HTR-8/SVneo (cell line): ENCODE measurements around the gene HSP90AA1.
"Not testable (repeated sequence)": the region's sequence is repeated elsewhere in the genome, so short reads cannot be mapped to it uniquely, and the experiment has no call there.

Source experiments
- DNase-seq: peaks from one replicate; pipeline ENCODE4 v3.0.0; 2011; ENCODE audit warnings: low spot score, mixed read lengths; ENCODE audit not compliant: insufficient read length
- FAIRE-seq: peaks from 2 replicates; lab custom pipeline; 2011; peaks lifted over from hg19 to GRCh38; lab: Jason Lieb, UNC

Gene HSP90AA1

DNA sequence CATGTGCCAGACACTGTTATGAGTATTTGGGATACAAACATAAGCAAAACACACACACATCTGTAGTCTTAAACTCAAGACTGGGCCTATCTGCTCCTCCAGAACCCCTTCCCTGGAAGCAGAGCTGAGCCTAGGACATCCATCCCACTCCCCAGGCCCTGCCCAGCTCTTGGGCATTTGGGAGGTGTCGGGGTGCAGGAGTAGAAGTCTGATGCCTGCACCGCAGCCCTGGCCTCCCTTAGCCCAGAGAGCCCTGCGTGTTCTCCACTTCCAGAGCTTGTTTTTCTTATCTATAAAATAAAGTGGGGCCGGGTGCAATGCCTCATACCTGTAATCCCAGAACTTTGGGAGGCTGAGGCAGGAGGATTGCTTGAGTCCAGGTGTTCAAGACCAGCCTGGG, 11.7 kb downstream of the HSP90AA1 start:
- DNase-seq, result no peak
- no peak for FAIRE-seq

DNA sequence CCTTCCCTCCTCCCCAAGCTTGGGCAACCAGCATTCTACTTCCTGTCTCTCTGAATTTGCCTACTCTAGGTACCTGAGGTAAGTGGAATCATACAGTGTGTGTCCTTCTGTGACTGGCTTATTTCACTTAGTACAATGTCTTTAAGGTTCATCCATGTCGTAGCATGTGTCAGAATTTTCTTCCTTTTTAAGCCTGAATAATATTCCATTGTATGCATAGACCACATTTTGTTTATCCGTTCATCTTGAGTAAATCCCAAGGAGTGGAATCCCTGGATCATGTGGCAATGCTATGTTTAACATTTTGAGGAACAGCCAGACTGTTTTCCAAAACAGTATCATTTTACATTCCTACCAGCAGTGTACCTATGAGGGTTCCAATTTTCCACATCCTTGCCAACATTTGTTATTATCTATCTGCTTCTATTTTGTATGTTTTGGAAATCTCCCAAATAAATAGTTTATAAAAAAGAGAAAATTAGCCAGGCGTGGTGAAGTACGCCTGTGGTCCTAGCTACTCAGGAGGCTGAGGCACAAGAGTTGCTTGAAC, 12.4 kb downstream of the HSP90AA1 start:
- FAIRE-seq (no peak), DNase-seq (no peak)

DNA sequence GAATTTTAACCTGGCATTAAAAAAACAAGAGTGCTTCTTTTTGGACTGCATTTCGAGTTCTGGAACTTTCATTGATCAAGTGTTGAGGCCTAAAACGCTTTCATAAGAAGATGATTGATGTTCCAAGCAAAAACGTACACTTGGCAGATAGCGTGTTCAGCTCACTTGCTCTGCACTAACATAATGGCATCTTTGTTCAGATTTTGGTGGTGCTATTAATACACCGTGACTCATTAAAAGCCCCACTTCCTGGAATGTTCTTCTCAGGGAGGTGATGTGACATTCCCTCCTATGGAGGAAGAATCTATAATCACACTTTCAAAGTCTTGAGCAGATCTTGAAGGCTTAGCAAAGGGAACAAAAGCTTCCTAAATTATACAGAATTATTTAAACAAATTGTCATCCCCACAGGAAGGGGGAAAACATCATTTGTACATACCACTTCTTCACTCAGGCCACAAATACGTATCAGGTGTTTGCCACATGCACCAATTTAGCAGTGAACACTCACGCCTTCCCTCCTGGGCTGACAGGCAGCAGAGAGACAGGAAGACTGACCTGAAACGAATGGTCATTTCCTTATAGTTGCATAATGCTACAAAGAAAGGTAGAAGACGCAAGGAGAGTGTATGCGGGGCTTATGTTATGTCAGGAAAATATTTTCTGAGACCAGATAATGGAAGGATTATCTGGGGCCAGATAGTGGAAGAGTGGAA, 15.4 kb downstream of the HSP90AA1 start:
- DNase-seq, result no peak
- peak; percentile 13 for FAIRE-seq

DNA sequence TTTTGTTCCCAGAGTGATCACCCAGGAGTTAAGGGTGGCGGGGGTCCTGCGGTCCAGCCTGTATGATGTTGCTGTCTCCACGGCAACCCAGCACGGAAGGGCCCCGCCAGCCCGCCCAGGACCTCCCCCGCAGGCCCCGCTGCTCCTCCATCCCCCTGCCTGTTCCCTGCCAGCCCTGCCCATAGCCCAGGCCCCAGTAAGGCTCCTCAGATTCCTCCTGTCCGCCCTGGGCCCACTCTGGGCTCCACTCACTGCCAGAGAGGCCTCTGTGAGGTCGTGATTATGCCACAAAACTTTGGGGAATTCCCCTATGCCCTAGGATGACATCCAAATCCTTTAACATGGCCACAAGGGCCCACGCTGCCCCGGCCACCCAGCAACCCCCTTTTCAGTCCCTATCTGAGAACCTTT, 20.8 kb downstream of the HSP90AA1 start:
- FAIRE-seq (no peak), DNase-seq (no peak)

DNA sequence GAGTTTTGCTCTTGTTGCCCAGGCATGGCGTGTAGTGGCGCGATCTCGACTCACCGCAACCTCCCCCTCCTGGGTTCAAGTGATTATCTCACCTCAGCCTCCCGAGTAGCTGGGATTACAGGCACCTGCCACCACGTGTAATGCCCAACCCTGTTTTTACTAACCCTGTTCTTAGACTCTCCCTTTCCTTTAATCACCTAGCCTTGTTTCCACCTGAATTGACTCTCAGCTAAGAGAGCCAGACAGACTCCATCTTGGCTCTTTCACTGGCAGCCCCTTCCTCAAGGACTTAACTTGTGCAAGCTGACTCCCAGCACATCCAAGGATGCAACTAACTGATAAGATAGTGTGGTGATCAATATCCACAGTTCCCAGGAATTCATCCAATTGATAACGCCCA, 22.3 kb downstream of the HSP90AA1 start:
- not testable (repeated sequence) for FAIRE-seq, DNase-seq

DNA sequence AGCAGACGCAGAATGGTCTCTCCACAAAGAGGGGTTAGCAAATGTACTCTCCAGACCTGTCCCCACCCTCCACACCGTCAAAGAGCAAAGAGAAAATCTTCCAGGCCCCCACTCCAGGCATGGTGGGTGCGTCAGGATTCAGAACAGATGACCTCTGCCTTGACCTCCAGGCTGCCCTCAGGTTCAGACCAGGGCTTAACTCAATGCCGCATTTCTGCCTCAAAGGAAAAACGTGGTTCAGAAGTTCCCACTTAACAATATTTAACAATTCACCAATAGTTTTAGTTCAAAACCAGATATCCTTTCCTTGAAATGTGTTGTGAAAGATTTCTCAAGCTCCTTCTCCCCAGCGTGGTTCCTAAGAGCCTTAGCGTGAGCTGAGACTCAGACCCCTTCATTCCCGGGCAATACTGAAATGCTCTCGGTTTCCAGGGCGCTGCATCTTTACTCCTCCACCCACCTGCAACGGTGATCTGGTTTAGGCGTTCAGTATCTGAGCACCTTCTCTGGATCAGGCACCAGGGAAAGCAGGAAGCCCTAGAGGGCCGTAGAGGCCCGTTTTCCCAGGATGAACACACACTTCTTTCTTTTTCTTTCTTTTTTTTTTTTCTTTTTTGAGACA, 22.9 kb downstream of the HSP90AA1 start:
- no peak for DNase-seq
- no peak for FAIRE-seq

DNA sequence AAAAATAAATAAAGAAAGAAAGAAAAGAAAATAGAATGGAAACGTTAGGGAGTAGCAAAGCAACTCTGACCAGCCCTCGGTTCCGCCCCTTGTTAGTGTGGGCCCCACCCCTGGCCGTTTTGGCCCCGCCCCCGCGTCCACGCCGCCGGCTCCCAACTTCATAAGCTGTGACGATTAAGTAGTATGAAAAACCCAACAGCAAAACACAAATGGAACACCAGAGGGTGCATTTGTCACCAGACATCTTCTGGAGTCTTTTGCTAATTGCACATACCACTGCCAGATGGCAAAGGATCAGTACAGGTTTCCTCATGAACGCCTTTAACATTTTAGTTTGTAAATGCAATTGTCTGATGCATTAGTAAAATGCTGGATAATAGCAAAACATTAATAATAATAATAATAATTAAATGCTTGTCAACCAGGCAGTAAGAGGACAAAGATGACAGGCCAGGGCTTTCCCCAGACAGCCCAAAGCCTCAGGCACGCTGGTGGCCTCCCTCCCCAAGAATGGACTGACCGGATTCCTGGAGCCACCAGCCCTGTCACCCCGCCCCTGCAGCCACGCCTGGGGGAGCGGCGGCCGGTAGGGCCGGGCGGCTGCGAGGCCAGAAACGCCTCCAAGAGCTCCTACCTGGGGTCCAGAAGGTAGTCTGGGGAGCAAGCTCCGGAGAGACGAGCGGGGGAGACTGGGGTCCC, 23.6 kb downstream of the HSP90AA1 start:
- FAIRE-seq, result no peak
- DNase-seq, result peak; percentile 85

DNA sequence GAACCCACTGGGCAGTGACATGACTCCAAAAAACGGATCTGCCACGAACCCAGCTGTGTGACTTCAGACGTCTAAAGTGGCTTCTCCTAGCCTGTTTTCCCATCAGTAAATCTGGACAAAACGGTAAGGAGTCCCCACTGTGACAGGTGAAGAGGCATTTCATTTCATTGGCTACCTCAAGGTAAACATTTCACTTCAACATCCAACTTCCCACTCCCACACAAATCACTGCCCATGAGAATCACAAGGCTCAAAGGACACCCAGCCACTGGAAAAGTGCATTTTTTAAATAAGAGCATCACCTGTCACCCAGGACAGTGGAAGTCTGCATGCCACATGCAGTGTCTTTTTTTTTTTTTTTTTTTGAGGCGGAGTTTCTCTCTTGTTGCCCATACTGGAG, 27.9 kb downstream of the HSP90AA1 start:
- no peak for FAIRE-seq
- no peak for DNase-seq

DNA sequence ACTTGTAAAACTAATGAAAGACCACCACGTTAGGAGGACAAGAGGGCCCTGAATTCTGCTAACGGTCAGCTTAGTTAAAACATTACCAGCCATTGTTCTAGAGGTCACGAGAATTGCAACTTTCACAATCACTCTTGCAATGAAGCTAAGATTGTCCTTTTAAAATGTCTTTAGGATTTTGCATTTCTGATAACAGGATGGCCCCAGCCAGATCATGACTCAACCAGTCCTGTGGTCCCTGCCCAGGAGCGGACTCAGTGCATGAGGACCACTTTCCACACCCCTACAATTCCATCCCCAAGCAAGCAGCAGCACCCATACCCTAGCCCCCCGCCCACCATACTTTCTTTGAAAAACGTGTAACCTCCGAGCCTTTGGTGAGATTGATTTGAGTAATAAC, 28.7 kb downstream of the HSP90AA1 start:
- no peak for FAIRE-seq
- no peak for DNase-seq

DNA sequence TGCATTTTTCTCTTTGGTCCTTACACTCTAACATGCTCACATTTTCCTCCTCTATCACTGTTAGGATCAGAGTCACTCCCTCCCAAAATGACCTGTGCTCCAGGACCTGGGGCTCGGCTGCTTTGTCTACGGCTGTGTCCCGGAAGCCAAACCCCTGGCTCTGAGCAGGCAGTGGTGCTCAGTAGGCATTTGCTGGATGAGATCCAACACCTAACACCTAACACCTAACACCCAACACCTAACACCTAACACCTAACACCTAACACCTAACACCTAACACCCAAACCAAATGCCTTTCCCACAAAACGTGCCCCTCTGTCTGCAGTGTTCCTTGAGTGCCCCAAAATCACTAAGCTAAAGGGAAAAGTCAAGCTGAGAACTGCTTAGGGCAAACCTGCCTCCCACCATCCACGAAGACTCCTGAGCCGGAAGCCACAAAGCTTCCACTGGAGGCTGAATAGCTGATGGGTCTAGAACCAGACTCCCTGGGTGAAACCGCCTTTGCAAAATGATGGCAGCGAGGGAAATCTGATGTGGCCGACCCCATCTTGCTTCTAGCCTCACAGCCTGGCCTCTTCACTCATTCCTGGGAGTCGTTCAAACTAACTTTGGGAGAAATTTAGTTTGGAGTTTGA, 29.2 kb downstream of the HSP90AA1 start:
- FAIRE-seq (no peak), DNase-seq (no peak)

DNA sequence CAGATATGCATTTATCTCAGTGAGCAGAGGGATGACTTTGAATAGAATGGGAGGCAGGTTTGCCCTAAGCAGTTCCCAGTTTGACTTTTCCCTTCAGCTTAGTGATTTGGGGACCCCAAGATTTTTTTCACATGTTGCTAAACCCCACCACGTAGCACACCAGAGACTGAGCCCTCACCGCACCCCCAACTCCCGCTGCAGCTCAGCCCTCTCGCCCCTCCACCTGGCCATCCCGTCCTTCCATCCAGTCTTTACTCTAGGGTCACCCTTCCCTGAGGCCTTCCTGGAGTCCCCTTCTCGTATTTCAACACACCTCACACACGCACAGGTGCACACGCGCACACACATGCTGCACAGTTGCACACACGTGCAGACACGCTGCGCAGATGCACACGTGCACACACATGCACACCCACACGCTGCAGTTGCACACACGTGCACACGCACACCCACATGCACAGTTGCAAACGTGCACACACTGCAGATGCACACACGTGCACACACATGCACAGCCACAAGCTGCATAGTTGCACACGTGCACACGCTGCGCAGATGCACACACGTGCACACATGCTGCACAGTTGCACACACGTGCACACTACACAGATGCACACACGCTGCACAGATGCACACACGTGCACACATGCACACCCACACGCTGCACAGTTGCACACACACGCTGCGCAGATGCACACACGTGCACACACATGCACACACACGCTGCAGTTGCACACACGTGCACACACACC, 30.0 kb downstream of the HSP90AA1 start:
- FAIRE-seq, result peak; percentile 99
- no peak for DNase-seq

DNA sequence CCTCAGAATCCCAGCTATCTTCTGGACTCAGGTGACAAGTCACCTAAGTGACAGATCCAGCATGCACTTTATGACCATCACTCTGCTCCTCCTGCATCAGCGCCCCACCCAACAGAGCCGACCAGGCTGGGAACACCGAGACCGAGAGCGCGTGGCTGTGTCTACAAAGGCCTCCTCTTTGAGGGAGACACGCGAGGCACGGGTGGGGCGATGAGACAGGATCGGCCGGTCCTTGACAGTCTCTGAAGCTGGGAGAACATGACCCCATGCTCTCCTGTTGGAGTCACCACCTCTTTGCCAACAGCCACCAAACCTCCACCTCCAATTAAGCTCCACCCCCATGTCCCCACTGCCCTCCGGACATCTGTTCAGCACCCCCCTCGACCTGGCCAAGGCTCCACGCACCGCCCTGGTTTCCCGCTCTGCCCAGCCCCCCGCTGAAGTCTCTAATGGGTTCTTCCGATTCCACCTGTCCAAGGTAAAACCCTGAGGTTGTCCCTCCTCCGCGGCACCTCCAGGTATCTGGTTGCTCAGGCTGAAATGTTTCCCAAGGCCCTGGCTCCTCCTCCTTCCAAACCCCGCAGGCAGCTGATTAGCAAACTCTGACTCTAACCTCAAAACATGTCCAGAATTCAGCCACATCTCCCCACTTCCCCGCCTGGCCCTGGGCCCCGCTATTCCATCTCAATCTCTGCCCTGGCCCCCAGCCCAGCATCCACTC, 31.5 kb downstream of the HSP90AA1 start:
- FAIRE-seq (no peak), DNase-seq (peak; percentile 54)

DNA sequence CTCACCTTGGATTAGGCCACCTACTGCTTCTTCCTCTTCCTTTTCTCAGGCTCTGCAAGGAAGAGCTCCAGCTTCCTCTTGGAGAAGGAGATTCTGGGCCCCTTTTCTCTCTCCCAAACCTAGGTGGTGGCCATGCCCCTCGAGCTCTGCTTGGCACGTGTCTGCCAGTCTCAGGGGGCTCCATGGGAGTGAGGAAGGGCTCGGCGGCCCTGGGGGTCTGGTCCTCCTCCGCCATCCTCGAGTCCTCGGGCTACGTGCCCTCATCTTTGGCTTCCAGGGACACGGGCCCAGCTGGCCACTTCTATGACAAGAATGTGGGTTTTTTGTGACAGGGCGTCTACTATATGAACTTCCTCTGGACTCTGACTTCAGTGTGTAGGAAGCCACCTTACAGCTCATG, 34.3 kb downstream of the HSP90AA1 start:
- DNase-seq (no peak), FAIRE-seq (no peak)

DNA sequence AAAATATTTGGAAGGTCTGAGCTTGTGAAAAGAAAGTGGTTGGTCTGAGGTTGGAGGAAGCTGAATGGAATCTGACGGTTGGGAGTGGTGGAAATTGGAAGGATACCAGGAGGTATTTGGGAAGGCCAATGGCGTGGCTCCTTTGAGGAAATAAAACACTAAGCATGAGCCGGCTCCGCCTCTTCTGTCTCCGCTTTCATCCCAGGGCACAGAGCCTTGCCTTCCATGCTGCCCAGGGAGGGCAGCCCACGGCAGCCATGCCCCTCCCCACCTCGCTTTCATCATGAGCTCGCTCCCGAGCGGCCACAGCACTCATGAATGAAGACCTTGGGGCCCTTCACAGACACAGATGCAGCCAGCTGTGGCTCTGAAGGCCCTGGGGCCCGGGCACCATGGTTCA, 36.2 kb downstream of the HSP90AA1 start:
- DNase-seq (no peak), FAIRE-seq (no peak)

DNA sequence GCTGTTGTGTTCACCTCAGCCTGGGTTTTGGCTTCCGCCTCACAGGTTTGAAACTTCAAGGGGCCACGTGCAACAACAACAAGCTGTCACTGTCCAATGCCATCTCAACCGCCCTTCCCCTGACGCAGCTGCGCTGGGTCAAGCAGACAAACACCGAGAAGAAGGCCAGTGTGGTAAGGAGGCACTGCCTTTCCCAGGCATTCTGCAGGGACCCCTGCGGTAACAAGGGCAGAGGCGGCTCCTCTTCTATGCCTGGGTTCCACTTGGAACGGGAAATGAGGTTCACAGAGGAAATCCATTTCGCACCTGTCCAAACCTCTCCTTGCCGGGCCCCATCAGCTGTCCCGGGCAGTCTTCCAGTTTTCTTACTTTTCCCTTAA, 36.8 kb downstream of the HSP90AA1 start:
- DNase-seq (no peak), FAIRE-seq (no peak)

DNA sequence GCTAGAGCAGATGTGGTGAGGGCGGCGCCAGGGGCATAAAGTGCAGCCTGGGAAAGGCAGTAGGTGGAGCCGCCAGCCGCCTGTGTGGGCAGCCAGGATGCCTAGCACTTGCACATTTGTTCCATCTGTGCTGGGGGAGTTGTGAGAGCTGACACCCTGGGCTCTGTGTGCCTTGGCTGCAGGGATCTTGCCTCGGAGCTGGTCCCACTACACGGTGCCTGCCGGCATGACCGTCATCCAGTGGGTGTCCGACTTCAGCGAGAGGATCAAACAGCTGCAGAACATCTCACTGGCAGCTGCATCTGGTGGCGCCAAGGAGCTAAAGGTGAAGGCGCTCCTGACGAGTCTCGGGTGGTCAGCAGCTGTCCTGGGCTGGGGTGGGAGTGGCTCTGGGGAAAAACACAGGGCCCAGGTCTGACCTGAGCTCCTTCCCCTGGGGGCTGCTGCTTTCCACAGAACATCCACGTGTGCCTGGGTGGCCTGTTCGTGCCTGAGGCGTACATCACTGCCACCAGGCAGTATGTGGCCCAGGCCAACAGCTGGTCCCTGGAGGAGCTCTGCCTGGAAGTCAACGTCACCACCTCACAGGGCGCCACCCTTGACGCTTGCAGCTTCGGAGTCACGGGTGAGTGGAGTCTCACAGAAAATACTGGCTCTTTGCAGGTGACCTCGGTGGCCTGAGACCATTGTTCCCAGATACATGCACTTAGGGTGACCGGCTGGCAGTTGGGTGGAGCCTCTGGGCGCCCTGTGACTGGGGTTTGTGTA, 37.4 kb downstream of the HSP90AA1 start:
- FAIRE-seq, result no peak
- DNase-seq, result no peak

DNA sequence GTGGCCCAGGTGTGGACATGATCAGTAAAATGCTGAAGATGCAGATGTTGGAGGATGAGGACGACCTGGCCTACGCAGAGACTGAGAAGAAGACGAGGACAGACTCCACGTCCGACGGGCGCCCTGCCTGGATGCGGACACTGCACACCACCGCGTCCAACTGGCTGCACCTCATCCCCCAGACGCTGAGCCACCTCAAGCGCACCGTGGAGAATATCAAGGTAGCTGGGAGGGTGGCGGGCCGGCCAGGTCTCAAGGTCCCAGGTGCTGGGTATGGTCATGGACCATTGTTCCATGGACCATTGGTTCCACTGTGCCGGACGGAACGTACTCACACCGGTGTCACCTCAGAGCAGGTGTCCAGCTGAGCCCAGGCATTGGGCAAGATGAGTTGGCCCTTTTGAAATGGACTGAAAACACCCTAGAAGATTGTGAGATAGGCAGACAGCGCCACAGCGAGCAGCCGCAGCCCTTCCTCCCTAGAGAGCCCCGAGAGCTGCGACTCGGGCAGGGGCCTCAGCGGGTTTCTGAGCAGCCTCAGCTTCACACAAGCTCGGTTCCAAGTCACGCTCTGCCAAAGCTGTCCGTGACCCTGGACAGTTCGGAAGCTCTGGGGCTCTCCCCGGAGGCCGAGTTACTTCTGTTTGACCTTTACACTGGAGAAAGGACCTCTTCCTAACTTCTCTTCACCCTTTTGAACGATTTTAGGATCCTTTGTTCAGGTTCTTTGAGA, 38.9 kb downstream of the HSP90AA1 start:
- FAIRE-seq (no peak), DNase-seq (no peak)
